Hematopoietic multipotent progenitor cell treated with erythropoietin and hydrocortisone succinate and interleukin-3 and kit ligand, for 6 days (in vitro differentiated cells): ENCODE measurements around the gene PGBD5.
"Not testable (repeated sequence)": the region's sequence is repeated elsewhere in the genome, so short reads cannot be mapped to it uniquely, and the experiment has no call there.

Experiments
- DNase-seq: peaks from one replicate; pipeline ENCODE4 v3.0.0-alpha.2; 2015

PGBD5 gene

DNA sequence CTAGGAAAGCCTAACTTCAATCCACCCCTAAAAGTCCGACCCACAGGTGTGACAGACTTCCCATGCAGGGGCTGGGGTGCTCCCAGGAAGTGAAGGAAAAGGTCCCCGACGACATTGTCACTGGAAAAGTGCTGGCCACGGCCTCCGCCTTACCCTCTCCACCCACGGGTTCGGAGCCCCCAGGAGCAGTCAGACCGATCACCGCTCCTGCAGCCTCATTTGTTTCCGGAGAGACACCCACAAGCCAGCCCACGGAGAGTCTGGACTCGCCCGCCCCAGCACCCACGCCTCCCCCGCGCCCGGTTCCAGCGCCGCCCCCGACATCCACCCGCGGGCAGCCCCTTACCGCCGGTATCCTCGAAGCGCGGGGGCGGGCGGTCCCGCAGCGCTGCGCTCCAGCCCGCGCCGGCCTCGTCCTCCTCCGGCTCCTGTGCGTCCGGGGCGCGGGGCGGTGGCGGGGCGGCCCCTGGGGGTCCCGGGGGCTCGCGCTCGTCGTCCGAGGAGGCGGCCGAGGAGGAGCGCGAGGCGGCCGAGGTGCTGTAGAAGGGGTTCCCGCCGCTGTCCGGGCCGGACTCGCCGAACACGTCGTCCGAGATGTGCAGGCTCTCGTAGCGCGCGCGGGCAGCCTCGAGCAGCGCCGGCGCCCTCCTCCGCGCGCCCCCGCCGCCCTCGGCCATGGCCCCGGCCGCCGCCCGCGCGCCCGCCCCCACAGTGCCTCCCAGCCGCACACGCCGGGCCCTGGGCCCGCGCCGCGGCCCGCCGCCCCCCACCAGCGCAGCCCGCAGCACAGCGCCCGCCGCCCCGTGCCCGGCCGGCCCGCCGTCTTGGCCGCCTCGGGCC lies 660 bp downstream of the PGBD5 start:
- peak; percentile 7 for DNase-seq

DNA sequence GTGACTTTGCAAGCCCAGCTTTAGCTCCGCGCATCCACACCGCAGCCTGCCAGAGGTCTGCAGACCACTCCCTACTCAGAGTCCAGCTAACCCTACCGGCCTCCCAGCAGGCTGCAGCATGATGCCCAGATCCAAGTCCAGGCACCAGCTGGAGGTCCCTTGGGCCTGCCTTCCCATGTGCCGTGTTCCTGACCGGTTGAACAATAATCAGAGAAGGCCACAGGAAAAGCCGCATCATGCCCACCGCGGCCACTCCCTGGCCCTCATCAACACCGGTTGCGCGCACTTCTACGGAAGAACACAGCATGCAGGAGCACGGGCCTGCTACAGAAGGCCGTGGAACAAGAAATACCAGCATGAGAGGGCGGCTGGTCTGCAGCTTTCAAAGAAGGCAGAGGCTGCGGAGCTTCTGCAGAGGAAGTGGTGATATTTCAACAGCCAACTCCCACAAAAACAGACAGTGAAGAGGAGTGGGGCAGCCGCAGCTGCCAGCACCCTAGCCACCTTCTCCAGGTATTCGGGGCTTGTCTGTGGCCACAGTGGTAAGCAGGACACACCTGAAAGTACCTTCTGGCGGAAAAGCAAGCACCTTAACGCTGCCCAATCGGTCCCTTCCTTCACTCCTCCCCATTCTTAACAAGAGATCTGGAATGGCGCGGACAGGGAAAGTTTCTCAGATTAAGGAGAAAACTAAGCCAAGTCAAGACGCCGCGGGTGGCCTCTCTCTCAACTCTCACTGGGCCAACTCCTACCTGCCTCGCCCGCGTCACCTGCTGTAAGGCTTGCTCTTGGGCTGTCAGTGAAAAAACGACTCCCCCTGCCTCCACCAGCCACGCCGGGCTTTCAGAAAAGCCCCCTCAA lies 1.5 kb downstream of the PGBD5 start:
- peak; percentile 45 for DNase-seq

DNA sequence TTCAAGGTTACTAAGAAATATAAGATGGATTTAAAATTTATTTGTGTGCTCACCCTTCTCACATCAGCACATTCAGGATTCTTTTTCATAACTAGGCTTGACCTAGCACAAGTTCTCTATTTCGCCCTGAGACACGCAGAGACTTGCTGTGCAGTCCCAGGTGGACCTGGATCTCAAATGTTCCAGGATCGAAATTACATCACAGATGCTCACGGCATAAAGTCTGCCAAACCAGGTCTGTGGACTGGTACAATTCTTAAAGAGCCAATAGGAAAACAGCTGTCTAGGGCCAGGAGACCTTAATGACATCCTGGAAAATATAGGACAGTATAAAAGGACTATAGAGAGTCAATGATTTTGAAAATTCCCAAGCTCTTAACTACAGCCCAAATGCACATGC lies 2.2 kb downstream of the PGBD5 start:
- DNase-seq: no peak

DNA sequence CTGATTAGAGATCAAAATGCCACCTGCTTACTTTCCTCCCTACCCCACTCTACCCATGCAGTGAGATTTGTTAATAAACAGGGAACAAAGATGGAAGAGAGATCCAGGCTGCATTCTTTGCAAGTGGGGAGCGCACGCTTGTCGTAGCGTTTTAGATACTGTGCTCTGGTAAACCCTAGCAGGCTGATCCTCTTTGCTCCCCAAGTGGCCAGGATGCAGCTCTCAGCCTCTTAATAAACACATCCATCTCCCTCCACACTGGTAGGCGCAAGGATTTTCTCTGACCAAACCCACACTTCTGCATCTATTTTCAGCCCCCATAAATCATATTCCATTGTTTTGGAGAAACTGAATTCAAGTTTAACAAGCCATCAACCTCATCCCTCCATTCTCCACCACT lies 2.9 kb downstream of the PGBD5 start:
- DNase-seq: no peak

DNA sequence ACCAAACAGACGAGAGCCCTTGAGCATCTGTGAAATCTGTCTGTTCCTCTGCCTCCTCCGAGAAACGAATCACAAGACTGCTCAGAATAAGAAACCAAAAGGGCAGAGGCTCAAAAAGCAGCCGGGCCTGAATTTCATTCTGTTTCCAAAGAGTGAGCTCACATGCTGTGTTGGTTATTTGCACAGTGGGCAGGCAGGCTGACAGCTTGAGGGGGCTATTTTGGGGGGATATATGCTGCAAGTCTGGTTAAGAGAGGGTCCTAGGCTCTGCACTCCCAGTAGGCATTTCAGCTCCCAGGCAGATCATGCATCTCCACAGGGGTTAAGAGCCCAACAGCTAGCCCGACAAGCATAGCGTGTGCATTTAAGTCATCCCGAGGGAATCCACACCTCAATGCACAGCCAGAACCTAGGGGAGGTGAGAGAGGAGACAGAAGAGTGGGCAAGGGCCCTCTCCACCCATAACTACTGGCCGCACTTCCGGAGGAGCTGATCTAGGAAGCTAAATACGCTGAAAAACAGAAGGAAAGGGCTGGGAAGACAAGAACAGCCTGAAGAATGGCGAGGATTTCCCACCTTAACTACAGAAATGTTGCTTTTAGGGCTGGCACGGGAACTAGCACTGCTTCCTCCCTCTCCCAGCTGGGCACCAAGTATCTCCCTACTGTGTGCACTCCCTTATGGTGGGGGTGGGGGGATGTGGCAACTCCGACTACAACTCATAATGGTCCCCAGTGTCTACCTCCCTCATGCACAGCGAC lies 3.7 kb downstream of the PGBD5 start:
- DNase-seq: no peak

DNA sequence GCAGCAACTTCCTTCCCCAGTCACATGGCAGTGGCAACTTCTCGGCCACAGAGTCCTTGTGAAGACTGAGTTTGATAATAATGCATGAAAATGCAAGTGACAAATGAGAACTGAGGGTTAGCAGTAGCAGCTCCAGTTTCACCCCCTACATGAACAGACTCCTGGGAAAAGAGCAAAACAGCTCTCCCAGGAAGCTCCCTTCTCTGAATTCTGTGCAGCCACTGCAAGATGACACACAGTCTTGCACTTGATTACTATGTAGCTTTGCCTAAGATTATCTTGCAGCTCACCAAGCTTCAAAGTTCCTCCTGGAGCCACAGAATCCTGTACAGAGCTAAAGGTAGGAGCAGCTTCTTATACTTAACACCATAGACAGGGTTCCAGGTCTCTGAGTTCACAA lies 4.7 kb downstream of the PGBD5 start:
- peak; percentile 8 for DNase-seq

DNA sequence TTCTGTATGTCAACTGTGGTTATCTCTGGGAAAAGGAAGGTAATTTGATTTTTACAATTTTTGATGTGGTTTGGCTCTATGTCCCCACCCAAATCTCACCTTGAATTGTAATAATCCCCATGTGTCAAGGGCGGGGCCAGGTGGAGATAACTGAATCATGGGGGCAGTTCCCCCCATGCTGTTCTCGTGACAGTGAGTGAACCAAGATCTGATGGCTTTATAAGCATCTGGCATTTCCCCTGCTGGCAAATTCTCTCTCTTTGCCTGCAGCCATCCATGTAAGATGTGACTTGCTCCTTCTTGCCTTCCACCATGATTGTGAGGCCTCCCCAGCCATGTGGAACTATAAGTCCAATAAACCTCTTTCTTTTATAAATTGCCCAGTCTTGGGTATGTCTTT lies 5.8 kb downstream of the PGBD5 start:
- DNase-seq: not testable (repeated sequence)

DNA sequence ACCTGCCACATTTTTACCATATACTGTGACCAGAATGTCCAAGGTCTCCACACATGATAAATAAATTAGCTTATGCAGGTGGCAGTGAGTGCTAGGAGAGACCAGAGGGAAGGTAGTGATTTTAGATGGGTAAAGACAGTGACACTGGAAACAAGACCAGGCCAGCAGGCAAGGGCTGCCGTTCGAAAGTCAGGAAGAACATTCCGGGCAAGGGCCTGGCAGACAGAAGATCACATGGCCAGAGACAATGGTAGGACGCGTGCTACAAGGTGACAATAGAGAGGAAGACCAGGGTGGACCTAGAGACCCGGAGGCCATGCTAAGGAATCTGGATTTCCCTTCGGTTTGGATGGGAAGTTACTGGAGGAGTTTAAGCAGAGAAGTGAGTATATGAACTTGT lies 9.7 kb downstream of the PGBD5 start:
- DNase-seq: no peak

DNA sequence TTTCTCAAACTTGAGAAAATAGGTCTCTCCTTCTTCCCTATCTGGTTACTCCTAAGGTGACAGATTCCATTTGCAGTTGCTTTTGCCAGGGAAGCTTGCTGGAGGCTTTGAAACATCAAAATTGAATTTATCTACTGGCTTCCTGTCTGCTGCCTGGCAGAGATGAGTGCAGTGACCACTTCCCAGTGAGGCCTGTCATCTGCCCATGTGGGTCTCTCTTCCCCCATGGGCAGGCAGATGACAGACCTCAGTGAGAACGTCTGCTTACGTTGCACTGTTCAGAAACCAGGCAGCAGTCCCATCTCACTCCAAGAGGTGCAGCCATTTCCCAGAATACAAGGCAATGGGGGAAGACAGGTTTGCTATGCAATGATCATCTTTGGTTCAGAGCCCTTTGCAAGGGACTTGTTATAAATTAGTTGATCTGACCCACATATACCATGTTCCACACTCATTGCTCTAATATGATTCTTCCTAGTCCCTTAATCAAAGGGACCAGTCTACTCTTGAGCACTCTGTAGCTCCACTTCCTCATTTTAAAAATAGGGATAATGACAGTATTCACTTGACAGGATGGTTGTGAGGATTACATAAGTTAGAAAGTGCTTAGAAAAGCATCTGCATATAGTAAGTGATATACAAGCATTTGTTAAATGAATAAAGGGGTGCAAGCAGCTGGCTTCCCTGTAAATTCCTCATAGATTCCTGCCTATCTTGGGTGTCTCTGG lies 10.6 kb downstream of the PGBD5 start:
- no peak for DNase-seq

DNA sequence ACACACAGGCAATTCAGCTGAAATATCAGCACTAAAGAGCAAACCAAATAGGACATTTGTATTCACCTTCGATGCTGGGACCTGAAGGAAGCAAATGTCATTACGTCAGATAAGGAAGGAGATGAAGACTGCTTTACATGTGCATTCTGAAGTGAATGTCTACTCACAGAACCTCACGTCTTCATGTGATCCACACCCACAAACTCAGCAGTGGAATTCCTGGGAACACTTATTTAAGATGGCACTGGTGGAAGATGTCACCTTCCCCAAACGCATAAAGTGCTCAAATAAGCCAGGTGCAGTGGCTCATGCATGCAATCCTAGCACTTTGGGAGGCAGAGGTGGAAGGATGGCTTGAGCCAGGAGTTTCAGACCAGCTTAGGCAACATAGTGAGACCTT lies 11.4 kb downstream of the PGBD5 start:
- no peak for DNase-seq

DNA sequence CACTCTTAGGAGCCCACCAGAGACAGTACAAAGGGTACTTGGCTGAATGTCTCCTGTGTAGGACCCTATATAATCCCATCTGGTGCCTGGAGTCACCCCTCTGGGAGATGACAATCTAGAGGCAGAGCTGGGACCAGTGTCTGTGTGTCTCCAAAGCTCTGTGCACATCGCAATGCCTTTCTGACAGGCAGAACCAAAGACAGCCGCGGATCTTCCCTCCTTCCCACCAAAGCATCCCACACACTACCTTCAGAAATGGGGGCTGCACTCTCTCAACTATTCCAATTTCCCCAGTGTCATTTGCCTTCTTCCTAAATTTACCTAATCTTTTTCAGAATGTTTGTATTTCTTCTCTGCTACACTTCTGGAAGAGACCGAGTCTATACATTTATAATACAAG lies 12.0 kb downstream of the PGBD5 start:
- DNase-seq: no peak

DNA sequence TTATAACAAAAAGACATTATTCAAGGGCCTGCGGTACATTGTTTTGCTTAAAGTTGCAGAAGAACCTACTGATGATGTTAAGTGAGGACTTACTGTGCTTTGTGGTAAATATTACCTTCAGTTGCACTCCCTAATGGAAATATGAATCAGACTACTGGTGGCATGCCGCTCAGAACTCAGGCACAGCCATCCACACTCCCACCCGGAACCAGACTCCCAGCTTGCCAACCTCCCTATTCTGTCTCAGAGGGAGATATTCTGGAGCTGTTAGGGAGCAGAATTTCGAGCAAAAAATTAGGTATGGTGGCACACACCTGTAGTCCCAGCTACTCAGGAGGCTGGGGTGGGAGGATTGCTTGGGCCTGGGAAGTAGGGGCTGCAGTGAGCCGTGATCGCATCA lies 13.1 kb downstream of the PGBD5 start:
- DNase-seq: no peak

DNA sequence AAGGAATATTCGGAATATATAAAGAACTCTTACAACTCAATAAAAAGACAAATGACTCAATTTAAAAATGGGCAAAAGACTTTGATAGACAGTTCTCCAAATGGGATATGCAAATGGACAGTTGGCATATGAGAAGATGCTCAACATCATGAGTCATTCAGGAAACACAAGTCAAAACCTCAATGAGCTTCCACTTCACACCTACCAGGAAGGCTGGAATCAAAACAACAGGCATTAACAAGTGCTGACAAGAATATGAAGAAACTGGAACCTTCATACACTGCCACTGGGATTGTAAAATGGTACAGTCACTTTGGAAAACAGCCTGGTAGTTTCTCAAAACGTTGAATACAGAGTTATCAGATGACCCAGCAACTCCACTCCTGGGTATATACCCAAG lies 17.2 kb downstream of the PGBD5 start:
- no peak for DNase-seq

DNA sequence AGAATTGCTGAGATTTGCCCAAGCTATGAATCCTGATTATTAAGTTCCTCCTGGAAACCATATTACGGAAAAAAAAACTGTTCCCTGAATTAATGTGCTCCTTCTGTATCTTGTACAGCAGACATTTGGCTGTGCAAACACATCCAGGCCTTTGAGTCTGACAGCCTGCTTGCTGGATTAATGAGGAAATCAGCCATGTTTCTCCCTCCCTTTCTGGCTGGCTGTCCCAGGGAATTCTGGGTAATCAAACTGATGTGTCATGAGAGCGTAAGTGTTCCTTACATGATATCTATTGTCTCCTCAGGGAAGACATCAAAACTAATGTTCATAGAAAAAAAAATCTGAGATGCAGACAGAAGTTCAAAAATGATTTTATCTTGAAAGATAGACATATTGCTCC lies 18.8 kb downstream of the PGBD5 start:
- no peak for DNase-seq

DNA sequence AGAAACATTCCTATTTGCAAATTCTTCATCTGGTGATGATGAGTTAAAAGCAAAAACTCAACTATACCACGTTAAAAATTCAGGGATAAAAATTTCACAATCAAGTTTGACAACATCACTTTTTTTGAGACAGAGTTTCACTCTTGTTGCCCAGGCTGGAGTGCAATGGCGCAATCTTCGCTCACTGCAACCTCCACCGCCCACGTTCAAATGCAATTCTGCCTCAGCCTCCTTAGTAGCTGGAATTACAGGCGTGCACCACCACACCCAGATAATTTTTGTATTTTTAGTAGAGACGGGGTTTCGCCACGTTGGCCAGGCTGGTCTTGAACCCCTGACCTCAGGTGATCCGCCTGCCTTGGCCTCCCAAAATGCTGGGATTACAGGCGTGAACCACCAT lies 19.4 kb downstream of the PGBD5 start:
- not testable (repeated sequence) for DNase-seq

DNA sequence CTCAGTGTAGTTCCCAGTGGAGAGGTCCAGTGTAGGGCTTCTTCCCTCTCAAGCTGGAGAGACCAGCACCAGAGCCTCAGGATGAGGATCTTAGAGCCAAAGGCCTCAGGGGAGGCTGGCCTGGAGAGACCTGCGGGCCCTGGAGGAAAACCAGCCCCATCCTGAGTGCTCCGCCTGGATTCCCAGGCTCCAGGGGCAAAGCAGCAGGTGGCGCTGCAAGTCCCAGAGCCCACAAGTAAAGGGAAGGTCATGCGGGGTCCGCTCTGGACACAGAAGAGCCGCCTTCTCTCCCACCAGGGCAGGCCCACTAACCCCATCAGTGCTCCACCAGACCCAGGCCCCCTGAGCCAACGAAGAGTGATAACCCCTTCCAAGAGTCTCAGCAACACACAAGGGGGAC lies 22.7 kb downstream of the PGBD5 start:
- no peak for DNase-seq

DNA sequence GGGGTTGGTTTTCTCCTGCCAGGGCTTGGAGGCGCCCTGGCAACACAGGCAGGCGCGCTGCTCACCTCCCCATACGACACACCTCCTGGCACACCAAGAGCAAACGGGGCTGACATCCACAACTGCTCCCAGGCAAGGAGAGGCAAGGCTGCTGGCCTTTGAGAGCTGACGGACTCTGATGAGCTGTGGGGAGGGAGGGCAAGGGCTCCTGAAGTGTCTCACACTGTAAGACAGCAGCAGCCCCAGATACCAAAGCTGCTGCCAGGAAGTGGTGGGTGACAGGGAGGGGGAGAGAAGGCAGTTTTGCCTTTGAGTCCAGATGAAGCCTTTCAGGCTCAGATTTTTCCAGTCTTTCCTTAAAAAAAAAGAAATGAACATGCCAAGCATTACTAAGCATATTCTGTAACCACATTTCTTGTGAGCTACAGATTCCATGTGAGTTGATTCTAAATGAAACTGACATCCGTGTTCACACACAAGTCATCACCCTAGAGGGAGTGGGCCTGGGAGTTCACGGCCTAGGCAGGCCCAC lies 24.3 kb downstream of the PGBD5 start:
- no peak for DNase-seq

DNA sequence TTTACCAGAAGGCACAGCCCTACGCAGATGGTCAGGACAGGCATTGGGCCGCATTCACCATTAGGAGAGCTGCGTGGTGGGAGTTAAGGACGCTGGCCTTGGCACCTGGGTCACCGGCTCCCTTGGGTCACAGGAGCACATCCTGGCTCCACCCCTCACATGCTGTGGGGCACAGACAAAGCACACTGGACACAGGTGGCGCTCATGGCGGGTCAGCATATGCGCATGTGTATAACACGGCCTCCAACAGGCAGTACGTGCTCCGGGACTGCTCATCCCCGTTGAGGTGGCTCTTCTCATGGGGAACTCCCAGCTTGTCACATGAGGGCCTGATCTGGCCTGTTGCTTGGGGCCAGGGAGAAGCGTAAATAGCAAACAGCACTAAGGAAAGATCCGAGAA lies 25.0 kb downstream of the PGBD5 start:
- no peak for DNase-seq

DNA sequence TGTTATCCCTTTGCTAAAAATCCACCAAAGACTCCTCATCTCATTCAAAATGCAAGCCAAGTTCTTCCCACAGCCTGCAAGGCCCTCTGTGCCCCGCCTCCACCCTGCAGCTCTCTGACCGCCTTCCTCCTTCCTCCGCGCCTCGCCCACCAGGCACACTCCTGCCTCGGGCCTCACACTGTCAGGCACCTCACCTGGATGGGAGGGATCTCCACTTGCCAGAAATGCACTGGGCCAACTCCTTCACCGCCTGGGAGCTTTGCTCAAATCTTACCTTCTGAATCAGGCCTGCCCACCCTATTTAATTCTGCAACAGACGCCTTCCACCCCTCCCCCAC lies 26.2 kb downstream of the PGBD5 start:
- DNase-seq: no peak

DNA sequence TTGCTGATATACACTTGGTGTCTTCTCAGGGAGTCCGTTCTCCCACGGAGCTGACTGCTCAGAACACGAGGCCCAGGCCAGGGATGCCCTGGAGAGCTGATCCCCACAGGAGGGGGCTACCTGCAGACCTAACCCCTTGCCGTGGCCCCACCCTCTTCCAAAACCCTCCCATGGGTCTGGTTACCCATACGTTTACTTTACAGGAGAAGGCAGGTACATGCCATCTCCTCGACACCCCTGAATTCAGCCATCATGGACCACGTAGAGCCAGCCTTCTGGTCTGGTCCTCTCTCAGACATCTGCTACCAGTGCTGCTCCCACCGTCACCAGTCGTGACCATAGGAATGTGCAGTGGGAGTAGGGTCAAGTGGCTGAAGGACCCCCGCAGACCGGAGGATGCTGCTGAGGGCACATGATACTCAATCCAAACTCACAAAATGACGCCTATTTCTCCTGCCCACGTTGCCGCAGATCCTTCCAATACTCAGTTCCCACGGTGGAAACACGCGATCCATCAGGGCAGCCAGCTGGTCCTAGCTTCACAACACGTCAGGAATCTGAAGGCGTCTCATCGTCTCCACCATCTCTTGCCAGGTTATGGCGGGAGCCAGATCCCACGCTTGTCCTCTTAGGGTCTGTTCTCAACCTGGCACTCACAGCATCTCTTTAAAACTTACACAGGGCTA lies 26.7 kb downstream of the PGBD5 start:
- DNase-seq: no peak

DNA sequence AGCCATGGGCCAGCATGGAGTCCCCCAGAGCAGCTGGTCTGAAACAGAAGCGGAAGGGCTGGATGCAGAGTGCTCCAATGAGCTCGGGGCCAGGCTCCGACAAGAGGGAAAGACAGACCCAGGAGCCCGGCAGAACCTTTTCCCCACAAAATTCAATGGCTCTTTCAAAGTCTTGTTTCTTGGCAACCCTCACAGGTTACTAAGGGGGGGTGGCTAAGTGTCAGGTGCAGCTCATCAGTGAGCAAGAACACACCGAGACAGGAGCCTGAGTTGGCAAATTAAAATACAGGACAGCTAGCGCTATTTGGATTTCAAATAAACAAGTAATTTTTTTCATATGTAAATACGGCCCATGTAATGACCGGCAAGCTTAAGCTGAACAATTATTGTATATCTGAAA lies 27.3 kb downstream of the PGBD5 start:
- no peak for DNase-seq

DNA sequence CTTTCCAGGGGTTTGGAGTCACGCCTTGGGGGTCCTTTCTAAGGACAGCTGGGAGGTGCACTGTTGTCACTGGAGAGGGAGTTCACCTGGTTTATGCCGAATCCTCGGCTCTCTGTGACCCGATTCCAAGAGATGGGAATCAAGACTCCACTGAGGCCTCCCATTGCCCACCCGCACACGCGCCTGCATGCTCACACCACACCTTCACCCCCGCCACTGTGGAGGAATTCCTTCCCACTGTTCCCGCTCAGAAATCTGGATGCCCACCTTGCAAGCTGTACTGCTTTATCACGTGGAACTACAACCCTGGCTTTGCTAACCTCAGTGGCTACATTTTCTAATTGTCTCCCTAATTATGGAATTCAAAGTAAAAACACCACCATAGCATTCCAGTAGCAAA lies 29.2 kb downstream of the PGBD5 start:
- DNase-seq: no peak
